ENCODE results near the gene DSTN. TPM values are rescaled to one million over a fixed set of nuclear protein-coding genes. Genes with fewer than 3 reads are reported as not detected.
A peak's percentile ranks its signal among the peaks of the same experiment; 100 is the strongest.

DSTN gene
- total and polyA plus RNA-seq, 9 donors: 162 to 1,033 (median 324) TPM

- 69 to 78% (median 75%) methylated on average over 14 to 15 of the region's 15 CpGs for WGBS, 3 donors
- Histone ChIP-seq H3K4me1 (ENCODE audit: insufficient read depth) (no peaks in the 10 kb centered on the region), H3K36me3 (no peaks in the 10 kb centered on the region), H3K4me3 (no peak overlapping the region), H3K9me3 (no peaks in the 10 kb centered on the region), H3K27ac (no peak overlapping the region), H3K27me3 (no peaks in the 10 kb centered on the region)
- intact Hi-C loops (cut with DNase I): no loop called here
- TF ChIP-seq POLR2A (IDR thresholded peaks at IDR 0.05) (no peak), CTCF (IDR thresholded peaks at IDR 0.05) (no peak), EP300 (IDR thresholded peaks at IDR 0.05) (no peak)
- DNase-seq: peak; percentile 7 to 35 (median 24)
Observed at GRCh38 chr20:17624551-17625245, 54.8 kb downstream of the DSTN start.

- TF ChIP-seq POLR2A (IDR thresholded peaks at IDR 0.05): no peak
- TF ChIP-seq EP300 (IDR thresholded peaks at IDR 0.05): no peak
- no peak for TF ChIP-seq CTCF (IDR thresholded peaks at IDR 0.05)
- no peak overlapping the region for H3K27ac ChIP-seq
- intact Hi-C loops (cut with DNase I): no loop called here
- H3K27me3 ChIP-seq: no peaks in the 10 kb centered on the region
- H3K4me1 ChIP-seq (ENCODE audit: insufficient read depth): no peaks in the 10 kb centered on the region
- no peak overlapping the region for H3K4me3 ChIP-seq
- no peaks in the 10 kb centered on the region for H3K9me3 ChIP-seq
- WGBS, 3 donors: 93% methylated on average over 27 of the region's 27 CpGs
- peak in 4 of 5 donors; percentile 7 to 35 (median 21) for DNase-seq
- H3K36me3 ChIP-seq: no peaks in the 10 kb centered on the region
Observed at GRCh38 chr20:17625246-17626051, 55.6 kb downstream of the DSTN start.

- intact Hi-C loops (cut with DNase I): no loop called here
- 78 to 83% (median 82%) methylated on average over 18 of the region's 18 CpGs for WGBS, 3 donors
- H3K9me3 ChIP-seq: no peaks in the 10 kb centered on the region
- H3K36me3 ChIP-seq: no peaks in the 10 kb centered on the region
- H3K4me1 ChIP-seq (ENCODE audit: insufficient read depth): no peaks in the 10 kb centered on the region
- TF ChIP-seq POLR2A (IDR thresholded peaks at IDR 0.05) (no peak), CTCF (IDR thresholded peaks at IDR 0.05) (no peak), EP300 (IDR thresholded peaks at IDR 0.05) (no peak)
- no peak overlapping the region for H3K27ac ChIP-seq
- H3K4me3 ChIP-seq: no peak overlapping the region
- DNase-seq: peak in 2 of 5 donors; percentile 17 to 35
- H3K27me3 ChIP-seq: no peaks in the 10 kb centered on the region
Observed at GRCh38 chr20:17626217-17627007, 56.5 kb downstream of the DSTN start.
